Measurements from ENCODE around the gene RBM33.

- TF ChIP-seq CTCF (IDR thresholded peaks at IDR 0.05) = no peak
- TF ChIP-seq EP300 (IDR thresholded peaks at IDR 0.05) = no peak
- no peak for TF ChIP-seq POLR2A (IDR thresholded peaks at IDR 0.05; ENCODE audit: low read depth)
Measured at GRCh38 chr7:155715111-155715805, 70.8 kb downstream of the RBM33 start.

Data from esophagus muscularis mucosa (tissue), 4 donors.